ENCODE results near the gene LMAN2L. TPM values are rescaled to one million over a fixed set of nuclear protein-coding genes. Genes with fewer than 3 reads are reported as not detected.
A peak's percentile ranks its signal among the peaks of the same experiment; 100 is the strongest.

LMAN2L gene
- polyA plus RNA-seq, 1 experiment = 35.1 TPM

DNA sequence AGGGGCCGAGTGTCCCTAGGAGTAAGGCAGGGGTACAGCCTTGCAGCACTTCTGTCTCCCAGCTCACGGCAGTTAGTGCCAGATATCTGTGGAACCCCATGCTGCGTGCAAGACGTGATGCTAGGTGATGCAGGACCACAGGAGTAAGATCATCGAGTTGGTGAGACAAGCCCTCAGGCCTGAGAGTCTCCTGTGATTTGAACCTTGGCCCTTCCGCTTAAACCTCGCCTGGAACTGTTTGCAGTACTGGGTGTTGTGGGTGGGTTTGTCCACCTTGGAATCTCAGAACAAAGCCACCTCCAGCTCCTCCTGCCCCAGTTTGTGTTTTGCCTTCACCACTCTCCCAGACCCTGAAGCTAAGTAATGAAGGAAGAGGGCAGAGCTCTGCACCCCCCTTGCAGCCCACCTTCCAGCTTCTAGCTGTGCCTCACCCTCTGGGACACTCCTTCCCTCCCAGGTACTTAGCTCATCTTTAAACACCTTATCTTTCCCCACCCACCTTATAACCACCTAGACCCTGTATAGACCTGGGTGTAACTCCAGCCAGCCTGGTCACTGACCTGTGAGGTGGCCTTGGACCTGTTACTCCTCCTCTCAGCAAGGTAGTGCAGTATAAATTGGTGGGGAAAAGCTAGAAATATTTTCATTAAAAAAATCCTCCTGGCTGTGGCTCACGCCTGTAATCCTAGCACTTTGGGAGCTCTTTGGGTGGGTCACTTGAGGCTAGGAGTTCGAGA, 27.4 kb upstream of the LMAN2L start:
- Histone ChIP-seq H3K9me3 (ENCODE audit: control insufficient read depth, insufficient read depth, low read length) (no peaks in the 10 kb centered on the region), H3K27me3 (ENCODE audit: control insufficient read depth, insufficient read depth, low read length) (no peaks in the 10 kb centered on the region), H3K27ac (ENCODE audit: low read depth, low read length) (no peak overlapping the region), H3K4me3 (ENCODE audit: low read depth, low read length) (no peak overlapping the region)
- ChIA-PET CTCF (interaction anchor here (0.5 kb wide), 1 partner anchor 15 kb away, joined by 4 read pairs; no protein-coding TSS in a partner anchor), POLR2A (no interaction called here)
- no peak for DNase-seq (ENCODE audit: low read depth, low spot score)
- TF ChIP-seq CTCF (IDR thresholded peaks at IDR 0.05; ENCODE audit: low read depth, low read length) = no peak

GRCh38 chr2:96764253-96764637, 24.4 kb upstream of the LMAN2L start:
- H3K27ac ChIP-seq (ENCODE audit: low read depth, low read length) = no peak overlapping the region
- no peak for TF ChIP-seq CTCF (IDR thresholded peaks at IDR 0.05; ENCODE audit: low read depth, low read length)
- no peaks in the 10 kb centered on the region for H3K27me3 ChIP-seq (ENCODE audit: control insufficient read depth, insufficient read depth, low read length)
- H3K9me3 ChIP-seq (ENCODE audit: control insufficient read depth, insufficient read depth, low read length) = peaks cover 5% of the 10 kb centered on the region; the same call in 1 of the 2 replicates
- H3K4me3 ChIP-seq (ENCODE audit: low read depth, low read length) = peak overlapping the region; percentile 52; the same call in 1 of the 2 replicates
- no peak for DNase-seq (ENCODE audit: low read depth, low spot score)
- ChIA-PET POLR2A (no interaction called here), CTCF (interaction anchor here (1.3 kb wide), 1 partner anchor 35 kb away, joined by 4 read pairs; no protein-coding TSS in a partner anchor)

DNA sequence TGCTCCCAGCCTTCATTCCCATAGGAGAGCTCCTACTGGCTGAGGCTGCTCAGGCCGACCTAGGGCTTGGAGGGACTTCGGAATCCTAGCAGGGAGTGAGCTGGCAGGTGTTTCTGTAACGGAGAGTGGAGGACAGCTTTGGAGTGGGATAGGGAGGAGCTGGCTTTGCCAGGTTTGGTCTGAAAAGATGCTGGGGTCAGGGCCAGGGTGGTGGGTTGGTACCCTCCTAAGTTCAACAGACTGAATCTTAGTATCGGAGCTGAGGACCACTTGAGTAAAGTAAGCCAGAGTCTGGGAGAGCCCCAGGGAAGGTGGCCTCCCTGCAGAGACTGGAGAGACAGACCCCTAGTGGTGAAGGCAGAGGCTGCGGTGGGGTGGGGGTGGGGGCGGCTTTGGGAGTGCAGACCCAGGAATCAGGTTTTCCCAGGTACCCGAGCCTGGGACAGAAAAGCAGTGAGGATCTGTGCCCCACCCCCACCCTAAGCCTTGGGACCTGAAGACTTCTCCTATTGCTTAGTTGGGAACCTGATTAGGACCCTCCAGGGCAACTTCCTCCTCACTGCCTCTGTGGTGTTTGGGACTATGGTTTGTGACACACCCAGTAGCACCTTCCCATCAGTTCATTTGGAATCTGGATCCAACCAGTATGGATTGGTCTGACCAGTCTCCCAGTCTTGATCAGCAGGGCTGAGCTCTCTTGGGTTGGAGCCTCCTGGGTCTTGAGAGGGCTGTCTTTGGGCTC, 23.8 kb upstream of the LMAN2L start:
- Histone ChIP-seq H3K27ac (ENCODE audit: low read depth, low read length) (no peak overlapping the region), H3K9me3 (ENCODE audit: control insufficient read depth, insufficient read depth, low read length) (peaks cover 5% of the 10 kb centered on the region; the same call in 1 of the 2 replicates), H3K4me3 (ENCODE audit: low read depth, low read length) (peak overlapping the region; percentile 52), H3K27me3 (ENCODE audit: control insufficient read depth, insufficient read depth, low read length) (no peaks in the 10 kb centered on the region)
- ChIA-PET POLR2A (interaction anchor here (1.5 kb wide), 1 partner anchor 53 kb away, joined by 3 read pairs; the partner anchor contains the start of gene CNNM3), CTCF (interaction anchor here (0.6 to 2.8 kb wide), 8 partner anchors 11 to 398 kb away, joined by 3 to 16 read pairs (median 4); no protein-coding TSS in a partner anchor)
- DNase-seq (ENCODE audit: low read depth, low spot score) = no peak
- peak; percentile 54 for TF ChIP-seq CTCF (IDR thresholded peaks at IDR 0.05; ENCODE audit: low read depth, low read length)

GRCh38 chr2:96762529-96763311, 22.9 kb upstream of the LMAN2L start:
- no peak for TF ChIP-seq CTCF (IDR thresholded peaks at IDR 0.05; ENCODE audit: low read depth, low read length)
- POLR2A ChIA-PET = interaction anchor here (1.1 to 1.5 kb wide), 2 partner anchors 13 to 54 kb away, joined by 3 read pairs; partner anchors contain the start of gene CNNM3
- no peak for DNase-seq (ENCODE audit: low read depth, low spot score)
- CTCF ChIA-PET = interaction anchor here (0.6 to 2.8 kb wide), 7 partner anchors 12 to 158 kb away, joined by 3 to 16 read pairs (median 4); no protein-coding TSS in a partner anchor
- peaks cover 5% of the 10 kb centered on the region; the same call in 1 of the 2 replicates for H3K9me3 ChIP-seq (ENCODE audit: control insufficient read depth, insufficient read depth, low read length)
- H3K27me3 ChIP-seq (ENCODE audit: control insufficient read depth, insufficient read depth, low read length) = no peaks in the 10 kb centered on the region
- no peak overlapping the region for H3K27ac ChIP-seq (ENCODE audit: low read depth, low read length)
- peak overlapping the region; percentile 52 for H3K4me3 ChIP-seq (ENCODE audit: low read depth, low read length)
